ENCODE data around the gene MAGI2. TPM values are rescaled to one million over a fixed set of nuclear protein-coding genes. Genes with fewer than 3 reads are reported as not detected.

The MAGI2 gene
- total and polyA plus RNA-seq, 2 experiments from 2014 or later = 16.8 to 24.7 TPM

DNA sequence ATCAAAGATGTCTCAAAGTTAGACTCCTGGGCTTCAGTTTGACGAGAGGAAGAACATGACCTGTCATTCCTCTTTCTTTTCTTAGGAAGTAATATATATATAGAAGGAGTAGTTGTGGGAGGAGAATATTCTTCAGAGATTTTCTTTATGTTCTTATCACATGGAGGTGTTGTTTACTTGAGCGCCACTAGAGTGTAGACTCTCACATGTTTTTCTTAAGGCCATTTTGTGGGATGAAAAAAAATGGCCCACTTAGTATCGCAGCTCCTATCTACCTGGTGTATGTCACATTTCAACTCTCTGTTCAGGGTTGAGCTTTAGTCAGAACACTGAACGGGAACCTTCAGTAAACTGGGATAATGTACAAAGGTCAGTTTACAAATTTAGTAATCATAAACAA, 1009.7 kb downstream of the MAGI2 start:
- Histone ChIP-seq H3K27me3 (no peaks in the 10 kb centered on the region), H3K27ac (no peak overlapping the region), H3K4me1 (ENCODE audit: low read depth) (peaks cover 24% of the 10 kb centered on the region), H3K4me3 (no peak overlapping the region), H3K36me3 (no peaks in the 10 kb centered on the region), H3K9me3 (ENCODE audit: low read depth) (no peaks in the 10 kb centered on the region)
- no peak for DNase-seq (ENCODE audit: low read depth in 1 of 2, low spot score in 1 of 2)
- TF ChIP-seq, protein P1, sequence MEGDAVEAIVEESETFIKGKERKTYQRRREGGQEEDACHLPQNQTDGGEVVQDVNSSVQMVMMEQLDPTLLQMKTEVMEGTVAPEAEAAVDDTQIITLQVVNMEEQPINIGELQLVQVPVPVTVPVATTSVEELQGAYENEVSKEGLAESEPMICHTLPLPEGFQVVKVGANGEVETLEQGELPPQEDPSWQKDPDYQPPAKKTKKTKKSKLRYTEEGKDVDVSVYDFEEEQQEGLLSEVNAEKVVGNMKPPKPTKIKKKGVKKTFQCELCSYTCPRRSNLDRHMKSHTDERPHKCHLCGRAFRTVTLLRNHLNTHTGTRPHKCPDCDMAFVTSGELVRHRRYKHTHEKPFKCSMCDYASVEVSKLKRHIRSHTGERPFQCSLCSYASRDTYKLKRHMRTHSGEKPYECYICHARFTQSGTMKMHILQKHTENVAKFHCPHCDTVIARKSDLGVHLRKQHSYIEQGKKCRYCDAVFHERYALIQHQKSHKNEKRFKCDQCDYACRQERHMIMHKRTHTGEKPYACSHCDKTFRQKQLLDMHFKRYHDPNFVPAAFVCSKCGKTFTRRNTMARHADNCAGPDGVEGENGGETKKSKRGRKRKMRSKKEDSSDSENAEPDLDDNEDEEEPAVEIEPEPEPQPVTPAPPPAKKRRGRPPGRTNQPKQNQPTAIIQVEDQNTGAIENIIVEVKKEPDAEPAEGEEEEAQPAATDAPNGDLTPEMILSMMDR (IDR thresholded peaks at IDR 0.05; ENCODE audit: low read depth, low read length) = no peak

DNA sequence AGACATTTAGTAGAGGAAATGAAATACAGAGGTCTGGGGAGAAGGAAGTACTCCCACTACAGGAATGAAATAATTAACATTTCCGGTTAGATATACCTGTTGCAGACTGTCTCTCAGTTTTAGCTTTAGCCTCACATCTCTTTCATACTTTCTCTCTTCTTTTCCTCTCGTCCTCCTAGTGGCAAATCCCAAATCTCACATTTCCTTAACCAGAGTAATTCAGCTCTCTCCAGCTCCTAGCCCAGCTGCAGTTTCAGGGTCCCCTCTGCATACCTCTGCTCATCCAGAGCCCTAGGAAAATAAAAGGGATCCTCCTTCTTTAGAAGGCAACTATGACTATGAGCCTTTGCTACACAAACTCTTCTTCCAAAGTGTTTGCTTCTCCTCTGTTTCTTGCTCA, 1011.7 kb downstream of the MAGI2 start:
- no peaks in the 10 kb centered on the region for H3K27me3 ChIP-seq
- no peak overlapping the region for H3K27ac ChIP-seq
- H3K36me3 ChIP-seq = no peaks in the 10 kb centered on the region
- no peak overlapping the region for H3K4me3 ChIP-seq
- no peaks in the 10 kb centered on the region for H3K9me3 ChIP-seq (ENCODE audit: low read depth)
- H3K4me1 ChIP-seq (ENCODE audit: low read depth) = peaks cover 14% of the 10 kb centered on the region
- TF ChIP-seq, protein P1 (IDR thresholded peaks at IDR 0.05; ENCODE audit: low read depth, low read length) = no peak
- no peak for DNase-seq (ENCODE audit: low read depth in 1 of 2, low spot score in 1 of 2)

DNA sequence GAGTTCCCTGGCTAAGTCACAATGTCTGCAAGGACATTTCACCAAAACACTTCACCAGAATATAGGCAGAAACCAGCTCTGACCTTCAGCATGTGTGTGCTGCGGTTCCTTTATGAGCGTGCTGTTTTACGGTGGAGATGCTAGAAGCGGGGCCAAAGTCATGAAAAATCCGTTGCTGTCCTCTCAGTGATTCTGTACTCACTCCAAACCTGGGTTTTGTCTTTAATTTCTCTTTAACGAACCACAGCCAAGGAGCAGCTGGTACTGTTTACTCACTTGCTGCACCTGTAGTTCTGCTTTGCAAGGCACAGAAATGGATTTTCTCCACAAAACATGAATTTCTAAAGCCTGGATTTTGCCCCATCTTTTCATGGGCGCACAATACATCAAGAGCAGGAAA, 1015.0 kb downstream of the MAGI2 start:
- no peaks in the 10 kb centered on the region for H3K9me3 ChIP-seq (ENCODE audit: low read depth)
- no peak for DNase-seq (ENCODE audit: low read depth in 1 of 2, low spot score in 1 of 2)
- no peak overlapping the region for H3K27ac ChIP-seq
- H3K36me3 ChIP-seq = no peaks in the 10 kb centered on the region
- TF ChIP-seq, protein P1 (IDR thresholded peaks at IDR 0.05; ENCODE audit: low read depth, low read length) = no peak
- H3K4me1 ChIP-seq (ENCODE audit: low read depth) = peaks cover 6% of the 10 kb centered on the region
- H3K4me3 ChIP-seq = no peak overlapping the region
- H3K27me3 ChIP-seq = no peaks in the 10 kb centered on the region

DNA sequence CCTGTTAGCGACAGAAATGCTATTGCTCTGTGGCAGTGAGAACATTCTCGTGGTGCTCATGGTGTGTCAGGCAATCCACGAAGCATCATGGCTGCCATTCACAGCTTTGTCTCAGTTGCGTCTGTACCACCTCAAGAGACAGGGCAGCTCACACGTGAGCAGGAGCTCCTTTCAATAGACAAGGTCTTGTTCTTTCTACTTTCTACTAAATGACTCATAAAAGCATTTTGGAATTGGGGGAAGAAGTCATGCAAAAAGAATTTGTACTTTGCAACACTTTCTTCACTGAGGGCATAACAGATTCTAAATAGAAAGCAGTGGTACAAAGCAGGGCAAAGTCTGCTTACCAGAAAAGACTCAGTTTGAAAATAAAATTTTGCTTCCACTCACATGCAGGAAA, 1016.3 kb downstream of the MAGI2 start:
- Histone ChIP-seq H3K4me3 (no peak overlapping the region), H3K36me3 (no peaks in the 10 kb centered on the region), H3K27ac (no peak overlapping the region), H3K9me3 (ENCODE audit: low read depth) (no peaks in the 10 kb centered on the region), H3K27me3 (no peaks in the 10 kb centered on the region), H3K4me1 (ENCODE audit: low read depth) (no peaks in the 10 kb centered on the region)
- DNase-seq (ENCODE audit: low read depth in 1 of 2, low spot score in 1 of 2) = peak in 1 of 2 donors; percentile 21
- TF ChIP-seq, protein P1 (IDR thresholded peaks at IDR 0.05; ENCODE audit: low read depth, low read length) = no peak

DNA sequence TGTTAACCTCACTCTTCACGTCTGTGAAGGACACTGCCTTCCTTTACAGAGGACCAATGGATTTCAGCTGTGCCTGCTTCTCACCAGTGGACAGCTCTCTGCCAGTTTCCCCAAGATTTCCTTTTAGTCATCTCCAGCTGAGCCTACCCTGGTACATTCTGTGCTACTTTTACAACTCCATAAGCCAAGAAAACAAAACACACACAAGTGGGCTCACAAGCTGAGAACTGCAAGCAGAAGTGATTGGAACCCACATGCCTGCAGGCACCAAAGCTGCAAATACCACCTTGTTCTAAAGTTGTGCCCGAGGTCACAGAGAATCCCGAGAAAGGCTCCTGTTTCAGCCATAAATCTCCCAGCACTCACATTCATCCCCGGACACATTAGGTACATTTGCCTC, 1018.1 kb downstream of the MAGI2 start:
- Histone ChIP-seq H3K27me3 (no peaks in the 10 kb centered on the region), H3K36me3 (no peaks in the 10 kb centered on the region), H3K9me3 (ENCODE audit: low read depth) (no peaks in the 10 kb centered on the region), H3K27ac (no peak overlapping the region), H3K4me3 (no peak overlapping the region), H3K4me1 (ENCODE audit: low read depth) (no peaks in the 10 kb centered on the region)
- TF ChIP-seq, protein P1 (IDR thresholded peaks at IDR 0.05; ENCODE audit: low read depth, low read length) = no peak
- no peak for DNase-seq (ENCODE audit: low read depth in 1 of 2, low spot score in 1 of 2)

DNA sequence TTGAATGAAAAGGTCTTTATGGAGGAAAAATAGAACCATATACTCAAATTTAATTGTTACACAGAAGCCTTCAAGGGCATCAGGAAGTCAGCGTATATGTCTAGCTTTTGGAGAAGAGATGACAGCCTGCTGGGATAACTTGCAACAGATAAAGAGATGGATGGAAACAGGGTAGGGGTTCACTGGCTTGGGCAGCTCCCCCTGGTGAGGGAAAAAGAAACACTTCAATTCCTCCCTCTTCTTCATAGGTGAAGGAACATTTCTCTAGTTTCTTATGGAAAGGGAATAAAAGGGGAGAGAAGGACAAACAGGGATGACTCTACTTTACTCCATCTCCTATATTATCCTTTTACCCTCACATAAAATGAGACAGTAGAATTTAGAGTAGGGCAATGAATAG, 1019.2 kb downstream of the MAGI2 start:
- TF ChIP-seq, protein P1 (IDR thresholded peaks at IDR 0.05; ENCODE audit: low read depth, low read length) = no peak
- Histone ChIP-seq H3K27me3 (no peaks in the 10 kb centered on the region), H3K36me3 (no peaks in the 10 kb centered on the region), H3K9me3 (ENCODE audit: low read depth) (no peaks in the 10 kb centered on the region), H3K4me3 (no peak overlapping the region), H3K27ac (no peak overlapping the region), H3K4me1 (ENCODE audit: low read depth) (no peaks in the 10 kb centered on the region)
- DNase-seq (ENCODE audit: low read depth in 1 of 2, low spot score in 1 of 2) = no peak

Measured in cardiac muscle cell (in vitro differentiated cells and primary cell).